Spleen (tissue), 11 donors: ENCODE results near the gene CNFN. TPM values are rescaled to one million over a fixed set of nuclear protein-coding genes. Genes with fewer than 3 reads are reported as not detected.

Experiments
- DNase-seq: peaks from one replicate; pipeline ENCODE4 v3.0.0-alpha.2; 2020
- H3K27ac ChIP-seq, 8 donors: fragments of 200-600 bp; sonication (generic) in 7 of 8; 1 replicate in 4 of 8; 2 replicates in 4 of 8; pipeline versions ENCODE4 v1.5.0 to v1.8.0; 2016 to 2021; ENCODE audit warnings: inconsistent platforms in 4 of 8, mild to moderate bottlenecking in 4 of 8, moderate library complexity in 1 of 8
- H3K27me3 ChIP-seq, 7 donors: fragments of 200-600 bp; sonication (generic) in 6 of 7; replicated peaks in 1 of 7; 1 replicate in 4 of 7; 2 replicates in 3 of 7; pipeline versions ENCODE4 v1.5.0 to v1.8.0; 2016 to 2021; ENCODE audit warnings: inconsistent platforms in 3 of 7, mild to moderate bottlenecking in 1 of 7
- H3K36me3 ChIP-seq, 6 donors: fragments of 200-600 bp; sonication (generic) in 5 of 6; 1 replicate in 4 of 6; 2 replicates in 2 of 6; pipeline versions ENCODE4 v1.5.0 to v1.8.0; 2016 to 2021; ENCODE audit warnings: inconsistent platforms in 2 of 6
- H3K4me1 ChIP-seq, 6 donors: fragments of 200-600 bp; sonication (generic) in 5 of 6; 1 replicate in 3 of 6; 2 replicates in 3 of 6; pipeline versions ENCODE4 v1.5.0 to v1.8.0; 2016 to 2021; ENCODE audit warnings: inconsistent platforms in 3 of 6
- H3K4me3 ChIP-seq, 8 donors: fragments of 200-600 bp; sonication (generic) in 7 of 8; 1 replicate in 4 of 8; 2 replicates in 4 of 8; pipeline versions ENCODE4 v1.5.0 to v1.8.0; 2016 to 2021; ENCODE audit warnings: inconsistent platforms in 4 of 8, mild to moderate bottlenecking in 4 of 8, moderate library complexity in 2 of 8
- H3K9me3 ChIP-seq, 8 donors: fragments of 200-600 bp; sonication (generic) in 7 of 8; 1 replicate in 4 of 8; 2 replicates in 4 of 8; pipeline versions ENCODE4 v1.5.0 to v1.8.0; 2016 to 2021; ENCODE audit warnings: inconsistent platforms in 4 of 8
- CTCF ChIP-seq, 11 experiments: fragments of 200-600 bp in 7 of 11; fragments of 450-650 bp in 4 of 11; sonication (generic) in 4 of 11; IDR thresholded peaks in 8 of 11; conservative IDR thresholded peaks in 3 of 11; 1 replicate in 7 of 11; 2 replicates in 4 of 11; pipeline versions ENCODE4 v1.4.0 to v1.8.0; 2016 to 2021; ENCODE audit warnings: antibody characterized with exemption in 11 of 11, inconsistent platforms in 4 of 11, mild to moderate bottlenecking in 1 of 11
- POLR2A ChIP-seq, 3 donors: fragments of 450-650 bp; IDR thresholded peaks; one replicate each; pipeline ENCODE4 v1.5.1; 2017; ENCODE audit warnings: antibody characterized with exemption in 3 of 3, mild to moderate bottlenecking in 1 of 3
- POLR2AphosphoS5 ChIP-seq, 3 donors: sonication (generic); formaldehyde crosslinking; IDR thresholded peaks; one replicate each; pipeline ENCODE4 v1.5.1; 2017; ENCODE audit warnings: antibody characterized with exemption in 3 of 3
- WGBS, 5 donors: extraction: QIAGEN DNeasy Blood & Tissue Kit in 3 of 5; methylation state at CpG; one replicate each; pipeline versions ENCODE4 v1.1.5 to v1.1.7; 2013 to 2018; 5-methylcytosine and 5-hydroxymethylcytosine counted together
- intact Hi-C: fragments of 100-400 bp; cut with DNase I; formaldehyde crosslinking; loops from one replicate; pipeline ENCODE4 v1.15.0; 2023; ENCODE audit warnings: low total_unique reads
- polyA plus RNA-seq, 3 donors: library from polyadenylated mRNA; stranded (reverse); fragments of 200-250 nt; gene quantifications; one replicate each; pipeline ENCODE4 v1.2.1, GENCODE V29; 2013
- total RNA-seq, 7 donors: library from RNA; depleted of rRNA in 3 of 7; stranded (reverse); fragments of >200 nt in 3 of 7; fragmentation: NEBNext Ultra II Directional in 4 of 7; extraction: Animal tissue kit (Norgen Biotek cat#: 25700) in 4 of 7; gene quantifications; one replicate each; pipeline versions ENCODE4 v1.1.0 to v1.2.1, GENCODE V29; 2016 to 2021
- donor health status: healthy with polysubstance abuse.
- donor health status: DM: no; HTN: no; CAD: no; lungs with moderate emphysema.
- donor health status: DM: no; HTN: no; CAD: no.
- donor health status: Bipolar disorder and iron deficiency.
- donor health status: healthy.
- donor health status: DM: no; HTN: no; CAD: no.
- donor health status: DM: yes; HTN: yes; CAD: no.

Gene CNFN
- total and polyA plus RNA-seq, 10 donors = 0.80 to 16.8 (median 2.7) TPM; not detected in 2

- H3K36me3 ChIP-seq = no peaks in the 10 kb centered on the region
- peaks cover 0 to 23% (median 14%) of the 10 kb centered on the region in 6 donors for H3K4me1 ChIP-seq
- H3K27me3 ChIP-seq = no peaks in the 10 kb centered on the region
- peak; percentile 89 for DNase-seq
- H3K27ac ChIP-seq = peak overlapping the region in 7 of 8 donors; percentile 43 to 76 (median 72)
- no peaks in the 10 kb centered on the region for H3K9me3 ChIP-seq
- 30 to 62% (median 45%) methylated on average over 9 of the region's 9 CpGs for WGBS, 5 donors
- intact Hi-C loops = no loop called here
- TF ChIP-seq POLR2A (IDR thresholded peaks at IDR 0.05) (no peak), CTCF (IDR thresholded peaks at IDR 0.05 in 8 of 11, conservative IDR thresholded peaks at IDR 0.05 in 3 of 11) (peak; percentile 20 to 78 (median 57)), POLR2AphosphoS5 (IDR thresholded peaks at IDR 0.05) (peak; percentile 14 to 74 (median 70))
- no peak overlapping the region for H3K4me3 ChIP-seq
Observed at GRCh38 chr19:42433503-42434260, 43.6 kb upstream of the CNFN start.

- intact Hi-C loops = no loop called here
- peaks cover 0 to 19% (median 14%) of the 10 kb centered on the region in 6 donors for H3K4me1 ChIP-seq
- WGBS, 5 donors = 79 to 95% (median 93%) methylated on average over 1 of the region's 1 CpG
- no peaks in the 10 kb centered on the region for H3K9me3 ChIP-seq
- no peak overlapping the region for H3K4me3 ChIP-seq
- H3K36me3 ChIP-seq = no peaks in the 10 kb centered on the region
- no peaks in the 10 kb centered on the region for H3K27me3 ChIP-seq
- no peak for DNase-seq
- H3K27ac ChIP-seq = no peak overlapping the region
- TF ChIP-seq POLR2AphosphoS5 (IDR thresholded peaks at IDR 0.05) (no peak), POLR2A (IDR thresholded peaks at IDR 0.05) (no peak), CTCF (IDR thresholded peaks at IDR 0.05 in 8 of 11, conservative IDR thresholded peaks at IDR 0.05 in 3 of 11) (no peak)
Observed at GRCh38 chr19:42431486-42431885, 41.4 kb upstream of the CNFN start.

- WGBS, 5 donors = 80 to 94% (median 89%) methylated on average over 3 of the region's 3 CpGs
- DNase-seq = no peak
- Histone ChIP-seq H3K36me3 (no peaks in the 10 kb centered on the region), H3K4me1 (peaks cover 7 to 28% (median 22%) of the 10 kb centered on the region in 6 donors), H3K9me3 (no peaks in the 10 kb centered on the region), H3K27me3 (peaks cover 0 to 7% (median 0%) of the 10 kb centered on the region in 7 donors), H3K4me3 (no peak overlapping the region), H3K27ac (no peak overlapping the region)
- TF ChIP-seq CTCF (IDR thresholded peaks at IDR 0.05 in 8 of 11, conservative IDR thresholded peaks at IDR 0.05 in 3 of 11) = no peak
- no peak for TF ChIP-seq POLR2A (IDR thresholded peaks at IDR 0.05)
- TF ChIP-seq POLR2AphosphoS5 (IDR thresholded peaks at IDR 0.05) = no peak
- intact Hi-C loops = no loop called here
Observed at GRCh38 chr19:42428676-42429075, 38.6 kb upstream of the CNFN start.

GRCh38 chr19:42427313-42427712, 37.2 kb upstream of the CNFN start, which contains the start of gene LIPE:
LIPE (minus strand) TSS chr19:42427388; CDS start chr19:42427149, 239 bp downstream.
- DNase-seq = no peak
- H3K9me3 ChIP-seq = no peaks in the 10 kb centered on the region
- H3K4me1 ChIP-seq = peaks cover 7 to 29% (median 21%) of the 10 kb centered on the region in 6 donors
- 69 to 85% (median 76%) methylated on average over 4 of the region's 4 CpGs for WGBS, 5 donors
- no peak for TF ChIP-seq POLR2AphosphoS5 (IDR thresholded peaks at IDR 0.05)
- TF ChIP-seq CTCF (IDR thresholded peaks at IDR 0.05 in 8 of 11, conservative IDR thresholded peaks at IDR 0.05 in 3 of 11) = no peak
- no peak for TF ChIP-seq POLR2A (IDR thresholded peaks at IDR 0.05)
- H3K27me3 ChIP-seq = peaks cover 0 to 7% (median 0%) of the 10 kb centered on the region in 7 donors
- H3K36me3 ChIP-seq = no peaks in the 10 kb centered on the region
- intact Hi-C loops = no loop called here
- H3K4me3 ChIP-seq = no peak within 1 kb of the TSS
- H3K27ac ChIP-seq = peak within 1 kb of the TSS in 3 of 8 donors; percentile 3 to 44 (median 23)
